ENCODE results near the gene CD2BP2. TPM values are rescaled to one million over a fixed set of nuclear protein-coding genes. Genes with fewer than 3 reads are reported as not detected.
A peak's percentile ranks its signal among the peaks of the same experiment; 100 is the strongest.

Gene CD2BP2
- total and polyA plus RNA-seq, 9 of the 15 experiments (the other 6 are each of a cell fraction or from before 2014, with no cell fraction given): 3.9 to 51.1 (median 32.8) TPM

- no TSS peak for BruUV-seq (replicated peaks)
- TF ChIP-seq PTBP1 (IDR thresholded peaks at IDR 0.05; ENCODE audit: low read depth, low read length) (no peak), ERF (CRISPR knock-in tag; IDR thresholded peaks at IDR 0.05) (no peak), CREB3L1 (IDR thresholded peaks at IDR 0.05; ENCODE audit: borderline replicate concordance, low read depth) (no peak), CHD2 (IDR thresholded peaks at IDR 0.05; ENCODE audit: low read depth, low read length) (no peak), TFAP4 (CRISPR knock-in tag; IDR thresholded peaks at IDR 0.05; ENCODE audit: borderline replicate concordance) (no peak), CTCF (IDR thresholded peaks at IDR 0.05 in 2 of 3, conservative IDR thresholded peaks at IDR 0.05 in 1 of 3; ENCODE audit: insufficient read depth in 2 of 3, low read depth in 1 of 3, low read length in 3 of 3) (no peak), RB1 (IDR thresholded peaks at IDR 0.05; ENCODE audit: low read depth) (no peak), ZBTB1 (CRISPR knock-in tag; IDR thresholded peaks at IDR 0.05; ENCODE audit: borderline replicate concordance, low read depth) (no peak), ZHX1 (conservative IDR thresholded peaks at IDR 0.05; ENCODE audit: low read length) (no peak), ARHGAP35 (IDR thresholded peaks at IDR 0.05; ENCODE audit: partially characterized antibody) (no peak), ZNF140 (CRISPR knock-in tag; IDR thresholded peaks at IDR 0.05) (no peak), ELF4 (CRISPR knock-in tag; IDR thresholded peaks at IDR 0.05) (no peak), POU5F1 (IDR thresholded peaks at IDR 0.05; ENCODE audit: borderline replicate concordance, low read depth, low read length, partially characterized antibody) (no peak)
- 85% methylated on average over 6 of the region's 6 CpGs for WGBS (ENCODE audit: insufficient coverage, low coverage, missing lambda C conversion rate)
- no peaks in the 10 kb centered on the region; the same call in 1 of the 2 replicates for H4K20me1 ChIP-seq (replicated peaks; ENCODE audit: control insufficient read depth, insufficient read depth, low read length)
- H2AFZ ChIP-seq (ENCODE audit: low read depth, low read length): no peak within 1 kb of the TSS
- no peak within 1 kb of the TSS for H3K4me2 ChIP-seq (ENCODE audit: insufficient read depth, low read length)
- H3K27ac ChIP-seq (ENCODE audit: extremely low read depth, low read depth, low read length): no peak within 1 kb of the TSS
- DNase-seq (ENCODE audit: extremely low read depth in 1 of 4, low spot score in 3 of 4) (no peak), ATAC-seq (no peak), FAIRE-seq (no peak)
- H3K36me3 ChIP-seq (ENCODE audit: control insufficient read depth, insufficient read depth, low read length): no peaks in the 10 kb centered on the region
- no peaks in the 10 kb centered on the region for H3K27me3 ChIP-seq (ENCODE audit: control insufficient read depth in 2 of 2, insufficient read depth in 2 of 2, low read length in 2 of 2)
- no peak within 1 kb of the TSS for H3K4me3 ChIP-seq
- ChIA-PET CTCF (ENCODE audit: low intra/inter-chr PET ratio) (no interaction called here), POLR2A (no interaction called here)
- in situ Hi-C loops (cut with MboI) (loop anchor here (25.0 kb wide), 1 partner anchor 912 kb away; the partner anchor contains the start of genes BOLA2, SLX1B and SULT1A4), intact Hi-C loops (cut with micrococcal nuclease) (loop anchor here (5.0 to 10.0 kb wide), 2 partner anchors 33 to 310 kb away; partner anchors contain the start of genes ALDOA and ZNF771)
- H3K4me1 ChIP-seq (replicated peaks in 1 of 2; ENCODE audit: control insufficient read depth in 2 of 2, insufficient read depth in 2 of 2, low read length in 2 of 2): peaks cover 32 to 59% of the 10 kb centered on the region in 2 experiments
- no peaks in the 10 kb centered on the region for H3K9me3 ChIP-seq (replicated peaks; ENCODE audit: control insufficient read depth, insufficient read depth, low read depth, low read length)
- no peaks in the 10 kb centered on the region for H3K9me1 ChIP-seq (ENCODE audit: control insufficient read depth, insufficient read depth, low read length)
- H3K9ac ChIP-seq (ENCODE audit: insufficient read depth in 1 of 2, low read depth in 2 of 2, low read length in 2 of 2): peak within 1 kb of the TSS in 1 of 2 experiments; percentile 38; a peak in 2 of 4 replicates
- H3K79me2 ChIP-seq (ENCODE audit: control insufficient read depth, insufficient read depth, low read length): peaks cover 13% of the 10 kb centered on the region
These were observed 19.4 kb upstream of the CD2BP2 start, which contains the start of gene MYL11 for GRCh38 chr16:30374538-30374937. Gene MYL11, plus strand, starts transcription at chr16:30374802. Its CDS starts 56 bp downstream, at chr16:30374858.
